ENCODE measurements around the gene ADAMTS19.
A peak's percentile ranks its signal among the peaks of the same experiment; 100 is the strongest.

ADAMTS19 gene

DNA sequence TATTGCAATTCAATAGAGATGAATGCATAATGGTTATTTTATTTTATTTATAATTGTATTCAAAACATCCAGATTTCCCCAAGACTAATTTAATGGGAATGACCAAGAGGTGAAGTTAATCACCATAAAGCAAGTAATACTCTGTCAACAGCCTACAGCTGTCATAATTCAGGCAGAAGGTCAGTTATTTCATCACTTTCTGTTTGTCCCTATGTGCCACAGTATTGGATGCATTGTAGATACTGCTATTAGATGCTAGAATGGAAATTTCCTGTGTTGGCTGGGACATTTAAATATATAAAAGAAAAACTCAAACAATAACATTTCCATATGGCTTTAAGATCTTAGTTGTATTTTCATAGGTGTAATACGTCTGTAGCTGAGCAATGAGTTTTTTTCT is 231.1 kb downstream of the ADAMTS19 start:
- no peak for DNase-seq

- no peak for DNase-seq
Measured at GRCh38 chr5:129696636-129697035, 236.5 kb downstream of the ADAMTS19 start.

DNA sequence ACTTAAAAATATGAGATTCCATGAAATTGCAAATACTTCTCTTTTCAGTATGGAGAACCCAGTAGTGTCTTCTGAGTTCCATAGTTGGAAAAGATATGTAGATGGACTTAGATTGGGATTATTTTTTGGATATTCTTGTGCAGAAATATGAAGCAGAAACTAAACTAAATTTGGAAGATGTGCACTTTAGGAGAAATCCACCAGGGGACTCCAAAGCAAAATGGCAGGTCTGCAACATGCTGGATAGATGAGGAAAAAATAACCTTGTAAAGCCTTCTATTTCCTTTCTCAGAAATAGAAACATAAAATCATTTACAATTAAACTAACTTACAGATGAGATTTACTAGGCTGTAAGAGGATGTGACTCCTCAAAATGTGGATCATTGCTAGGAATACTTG is 238.6 kb downstream of the ADAMTS19 start:
- peak in 1 of 2 experiments; percentile 19 for DNase-seq

DNA sequence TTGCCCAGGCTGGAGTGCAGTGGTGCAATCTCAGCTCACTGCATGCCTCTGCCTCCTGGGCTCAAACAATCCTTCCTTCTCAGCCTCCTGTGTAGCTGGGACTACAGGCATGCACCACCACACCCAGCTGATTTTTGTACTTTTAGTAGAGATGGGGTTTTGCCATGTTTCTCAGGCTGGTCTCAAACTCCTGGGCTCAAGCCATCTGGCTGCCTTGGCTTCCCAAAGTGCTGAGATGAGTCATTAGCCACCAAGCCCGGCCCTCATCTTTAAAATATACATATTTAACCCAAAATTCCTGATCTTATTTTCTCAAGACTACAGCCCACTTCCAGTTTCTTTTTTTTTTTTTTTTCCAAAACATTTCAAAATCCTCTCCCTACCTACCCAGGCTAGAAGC is 256.1 kb downstream of the ADAMTS19 start:
- no peak for DNase-seq

- no peak for DNase-seq
Measured at GRCh38 chr5:129716651-129717050, 256.6 kb downstream of the ADAMTS19 start.

GRCh38 chr5:129717751-129718310 is 257.7 kb downstream of the ADAMTS19 start:
- DNase-seq, result no peak

- no peak for DNase-seq
Measured at GRCh38 chr5:129718471-129719090, 258.5 kb downstream of the ADAMTS19 start.

GRCh38 chr5:129724222-129724621 is 264.1 kb downstream of the ADAMTS19 start:
- DNase-seq, result no peak

DNA sequence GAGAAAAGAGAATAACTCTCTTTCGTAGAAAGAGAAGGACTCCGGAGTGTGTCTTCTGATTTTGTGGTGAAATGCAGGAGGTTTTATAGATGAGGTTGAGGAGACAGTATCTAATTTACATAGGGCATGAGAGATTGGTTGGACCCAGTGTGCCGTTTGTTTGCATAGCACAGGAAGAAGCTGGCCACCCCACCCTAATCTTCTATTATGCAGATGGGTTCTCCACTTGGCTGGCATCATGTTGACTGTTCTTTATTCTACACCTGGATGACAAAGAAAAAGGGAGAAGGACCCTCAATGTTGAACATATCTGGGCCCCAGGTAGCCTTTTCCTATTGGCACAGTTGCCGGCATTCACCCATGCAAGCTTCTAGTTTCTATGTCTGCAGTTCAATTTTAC is 264.5 kb downstream of the ADAMTS19 start:
- DNase-seq, result no peak

DNA sequence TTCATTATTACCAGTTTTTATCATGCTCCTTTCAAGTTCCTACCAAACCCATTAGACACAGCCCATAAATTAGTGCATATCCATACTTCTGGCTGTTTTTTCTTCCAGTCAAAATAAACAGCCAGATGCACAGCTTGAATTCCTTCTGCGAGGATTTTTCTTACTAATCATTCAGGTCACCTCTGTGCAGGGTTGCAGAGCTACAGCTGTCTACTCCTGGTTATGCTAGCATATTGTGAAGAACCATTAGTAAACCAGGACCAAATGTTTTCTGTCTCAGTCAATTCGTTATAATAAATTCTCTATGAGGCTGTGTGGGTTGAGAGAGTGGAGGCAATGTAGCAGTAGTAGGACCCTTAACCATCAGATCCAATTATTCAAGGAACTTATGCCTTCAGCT is 279.7 kb downstream of the ADAMTS19 start:
- DNase-seq, result no peak

GRCh38 chr5:129743541-129744187 is 283.6 kb downstream of the ADAMTS19 start:
- DNase-seq, result no peak

GRCh38 chr5:129745997-129746396 is 285.9 kb downstream of the ADAMTS19 start:
- DNase-seq, result no peak

DNA sequence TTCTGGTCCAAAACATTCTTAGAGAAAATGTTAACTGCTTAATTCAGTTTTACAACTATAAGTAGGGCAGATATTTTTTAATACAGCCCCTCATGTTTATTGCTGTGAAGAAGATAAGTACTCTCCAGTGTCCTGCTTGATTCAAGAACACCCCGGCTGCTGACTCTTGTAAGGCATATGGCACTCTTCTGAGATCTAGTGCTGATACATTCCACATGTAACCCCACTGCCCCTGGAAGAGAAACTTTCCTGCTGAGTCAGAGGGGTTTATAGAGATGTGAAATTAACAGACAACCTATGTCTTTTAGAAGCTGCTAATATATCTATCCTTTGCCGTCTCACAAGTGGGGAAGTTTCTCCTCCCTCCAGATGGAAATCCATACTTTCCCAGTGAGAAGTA is 286.8 kb downstream of the ADAMTS19 start:
- DNase-seq, result no peak

- no peak for DNase-seq
Measured at GRCh38 chr5:129747572-129748407, 287.7 kb downstream of the ADAMTS19 start, which contains the start of gene MINAR2. Gene MINAR2, plus strand, starts transcription at chr5:129748094. Its CDS starts 97 bp downstream, at chr5:129748191.

DNA sequence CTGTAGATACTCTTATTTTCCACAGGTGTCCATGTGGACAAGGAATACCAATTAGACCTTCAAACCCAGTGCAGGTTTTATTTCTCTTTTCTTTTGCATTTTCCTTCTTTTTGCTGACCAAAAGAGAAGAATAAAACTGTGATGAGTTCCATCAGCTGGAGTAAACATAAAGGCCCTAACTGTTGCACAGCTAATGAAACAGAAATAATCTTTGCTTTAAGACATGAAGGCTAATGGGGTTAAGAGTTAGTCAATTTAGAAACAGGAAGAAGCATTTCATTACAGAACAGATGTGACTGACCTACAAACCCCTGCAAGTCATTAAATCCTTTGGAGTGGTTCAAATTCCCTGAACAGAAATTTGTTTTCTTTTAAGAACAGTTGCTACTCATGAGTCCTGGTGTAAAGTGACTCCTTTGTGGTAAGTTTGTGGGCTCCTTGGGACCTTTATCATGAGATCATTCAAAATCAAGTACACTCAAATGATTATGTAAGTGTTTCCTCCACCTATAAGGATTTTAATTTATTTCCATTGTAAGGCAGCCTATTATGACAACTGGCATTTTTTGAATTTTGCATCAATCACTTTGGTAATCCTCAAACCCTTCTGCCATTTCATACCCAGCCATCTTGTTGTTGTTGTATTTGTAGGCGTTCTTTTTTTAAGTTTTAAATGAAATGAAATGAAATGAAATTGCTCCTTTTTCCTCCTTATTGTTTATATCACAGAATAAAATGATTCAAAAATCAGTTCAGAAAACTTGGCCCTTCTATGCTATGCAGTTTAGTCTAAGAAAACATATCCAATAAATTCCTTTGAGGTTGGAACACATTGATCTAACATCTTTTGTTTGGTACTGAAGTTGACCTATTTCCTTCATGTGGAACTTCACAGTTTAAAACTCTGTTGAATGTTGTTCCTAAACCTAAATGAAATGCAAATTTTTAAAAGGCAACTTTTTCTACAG is 289.1 kb downstream of the ADAMTS19 start:
- DNase-seq, result no peak

DNA sequence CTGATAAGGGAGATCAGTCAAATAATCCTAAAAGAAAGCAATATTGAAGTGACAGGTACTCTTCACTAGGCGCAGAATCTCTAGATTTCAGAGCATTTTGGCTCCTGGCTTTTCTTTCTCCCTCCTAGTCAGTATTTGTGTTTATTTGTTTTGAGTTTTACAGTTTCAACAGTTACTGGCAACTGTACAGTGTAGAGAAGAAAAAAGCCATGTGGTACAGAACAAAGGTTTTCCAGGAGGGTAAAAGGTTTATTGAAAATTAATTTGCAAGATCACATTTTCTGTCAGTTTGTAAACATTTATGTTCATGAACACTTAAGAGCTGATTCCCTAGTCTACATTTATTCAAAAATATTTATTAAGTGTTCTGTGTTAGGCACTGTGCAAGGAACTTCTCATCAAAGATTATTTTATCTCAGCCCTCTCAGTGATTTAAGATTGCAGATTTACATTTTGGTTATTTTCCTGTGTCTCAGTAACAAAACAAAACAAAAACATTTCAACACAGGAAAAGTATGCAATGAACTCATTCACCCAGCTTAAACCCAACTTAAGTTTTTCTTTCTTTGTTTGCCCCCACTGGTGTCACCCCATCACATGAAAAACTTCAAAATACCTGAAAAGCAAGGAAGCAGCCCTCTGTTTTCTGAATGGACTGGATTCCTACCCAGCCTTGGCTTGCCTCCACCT is 300.7 kb downstream of the ADAMTS19 start:
- DNase-seq, result no peak

- no peak for DNase-seq
Measured at GRCh38 chr5:129763651-129764050, 303.6 kb downstream of the ADAMTS19 start.

- DNase-seq, result no peak
Measured at GRCh38 chr5:129766798-129767197, 306.7 kb downstream of the ADAMTS19 start.

- peak; percentile 96 to 98 for DNase-seq
Measured at GRCh38 chr5:129767927-129768380, 307.9 kb downstream of the ADAMTS19 start.

DNA sequence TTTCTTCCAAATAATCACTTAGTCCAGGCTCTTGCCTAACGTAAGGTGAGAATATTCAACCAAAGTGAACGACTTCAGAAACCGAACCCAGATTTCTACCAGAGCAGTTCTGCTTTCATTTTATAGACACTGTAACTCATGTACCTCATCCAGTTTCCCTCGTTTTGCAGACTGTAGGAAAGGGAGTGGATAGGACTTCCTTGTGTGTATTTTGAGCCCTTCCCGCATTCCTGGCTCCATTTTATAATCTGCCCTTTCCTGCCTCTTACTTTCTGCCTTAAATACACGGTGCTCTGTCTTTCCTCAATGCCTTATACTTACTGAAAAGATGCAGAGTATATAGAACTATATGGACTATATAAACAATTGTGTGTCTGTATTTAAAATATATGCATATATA is 308.6 kb downstream of the ADAMTS19 start:
- no peak for DNase-seq

DNA sequence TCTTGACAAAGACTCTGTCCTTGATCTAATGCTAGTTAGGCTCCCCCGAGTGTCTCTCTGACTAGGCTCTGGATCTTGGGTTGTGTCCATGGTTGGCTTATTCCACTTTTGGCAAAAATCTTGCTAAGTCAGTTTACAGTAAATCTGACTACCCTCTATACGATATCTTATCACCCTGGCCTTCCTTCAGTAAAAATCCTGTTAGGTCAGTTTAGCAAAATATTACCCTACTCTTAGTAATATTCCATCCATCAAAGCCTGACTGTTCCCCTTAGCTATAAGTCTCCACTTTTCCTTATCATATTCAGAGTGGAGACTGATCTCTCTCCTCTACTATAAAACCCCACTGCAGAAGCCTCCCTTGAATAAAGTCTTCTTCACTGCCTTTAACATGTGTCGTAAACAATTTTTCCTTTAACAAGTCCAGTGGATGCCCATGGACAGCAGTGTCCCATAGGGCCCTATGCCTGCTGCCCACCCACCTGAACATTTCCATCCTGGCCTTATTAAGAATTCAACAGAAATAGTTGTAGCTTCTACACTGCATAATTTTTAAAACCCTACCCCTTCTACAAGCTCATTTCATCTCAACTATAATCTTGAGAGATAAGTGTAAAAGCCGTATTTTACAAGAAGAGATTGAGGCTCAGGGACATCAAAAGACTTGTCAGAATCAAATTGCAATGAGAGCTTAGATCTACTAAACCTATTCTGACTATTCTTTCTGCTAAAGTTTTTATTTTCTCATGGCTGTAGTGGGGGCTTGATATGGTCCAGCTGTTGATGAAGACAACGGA is 310.1 kb downstream of the ADAMTS19 start:
- no peak for DNase-seq
